H1 (cell line): ENCODE measurements around the gene ERI3. TPM values are rescaled to one million over a fixed set of nuclear protein-coding genes. Genes with fewer than 3 reads are reported as not detected.

Experiments
- CTCF ChIA-PET: fragments of 300-600 bp; sonication (Branson Sonifier 250); formaldehyde crosslinking; loops from one replicate; lab custom pipeline; 2021; ENCODE audit not compliant: partially characterized antibody; lab: Charles Lee
- POLR2A ChIA-PET: fragments of 300-600 bp; sonication (Branson Sonifier 250); formaldehyde crosslinking; loops from one replicate; lab custom pipeline; 2021; ENCODE audit warnings: inconsistent platforms; ENCODE audit not compliant: partially characterized antibody; lab: Charles Lee
- DNase-seq, 2 experiments: peaks; one replicate each; pipeline versions ENCODE4 v3.0.0 to v3.0.0-alpha.2; 2010 to 2022; ENCODE audit warnings: low spot score in 2 of 2, low read depth in 1 of 2, mixed read lengths in 1 of 2
- FAIRE-seq: peaks from 2 replicates; lab custom pipeline; 2011; peaks lifted over from hg19 to GRCh38; lab: Jason Lieb, UNC
- H2AFZ ChIP-seq: 2 replicates; pipeline ENCODE4 v1.8.1; 2012; ENCODE audit warnings: low read length, inconsistent platforms
- H2AK5ac ChIP-seq: 2 replicates; pipeline ENCODE4 v1.6.1; 2013; ENCODE audit warnings: low read depth, low read length
- H2BK120ac ChIP-seq: replicated peaks from 2 replicates; pipeline ENCODE3; 2013; ENCODE audit warnings: low read depth, low read length, inconsistent platforms
- H2BK12ac ChIP-seq: 2 replicates; pipeline ENCODE4 v1.6.1; 2013; ENCODE audit warnings: low read depth, low read length
- H2BK15ac ChIP-seq: 2 replicates; pipeline ENCODE4 v1.6.1; 2013; ENCODE audit warnings: low read length
- H2BK20ac ChIP-seq: 2 replicates; pipeline ENCODE4 v1.6.1; 2013; ENCODE audit warnings: low read length
- H2BK5ac ChIP-seq: 2 replicates; pipeline ENCODE4 v1.6.1; 2013; ENCODE audit warnings: low read depth, low read length
- H3K14ac ChIP-seq: 2 replicates; pipeline ENCODE4 v1.6.1; 2013; ENCODE audit warnings: inconsistent platforms; ENCODE audit not compliant: insufficient read length
- H3K18ac ChIP-seq: 2 replicates; pipeline ENCODE4 v1.6.1; 2013; ENCODE audit warnings: low read length; ENCODE audit errors: extremely low read depth
- H3K23ac ChIP-seq: 2 replicates; pipeline ENCODE4 v1.6.1; 2013; ENCODE audit warnings: inconsistent platforms; ENCODE audit not compliant: insufficient read length
- H3K23me2 ChIP-seq: 2 replicates; pipeline ENCODE4 v1.6.1; 2013; ENCODE audit warnings: low read depth, low read length
- H3K27ac ChIP-seq: 2 replicates; pipeline ENCODE4 v1.6.1; 2011; ENCODE audit warnings: low read depth, low read length, inconsistent platforms
- H3K27me3 ChIP-seq, 4 experiments: replicated peaks in 1 of 4; 1 replicate in 1 of 4; 2 replicates in 3 of 4; pipeline versions ENCODE4 v1.6.1 to v1.8.1; 2011 to 2013; ENCODE audit warnings: low read length in 3 of 4, mild to moderate bottlenecking in 3 of 4, inconsistent platforms in 2 of 4, mixed read lengths in 2 of 4, moderate library complexity in 1 of 4; ENCODE audit not compliant: control insufficient read depth in 3 of 4, insufficient read depth in 3 of 4; ENCODE audit errors: extremely low read depth in 1 of 4
- H3K36me3 ChIP-seq, 4 experiments: 2 replicates each; pipeline versions ENCODE4 v1.6.1 to v1.8.1; 2011 to 2013; ENCODE audit warnings: mild to moderate bottlenecking in 4 of 4, low read length in 3 of 4, moderate library complexity in 2 of 4, control low read depth in 1 of 4, inconsistent platforms in 1 of 4; ENCODE audit not compliant: insufficient read depth in 4 of 4, control insufficient read depth in 2 of 4
- H3K4ac ChIP-seq: replicated peaks from 2 replicates; pipeline ENCODE3; 2013; ENCODE audit warnings: low read length, low read depth, mixed read lengths, inconsistent platforms; ENCODE audit not compliant: insufficient read length
- H3K4me1 ChIP-seq, 4 experiments: replicated peaks in 1 of 4; 1 replicate in 1 of 4; 2 replicates in 3 of 4; pipeline versions ENCODE4 v1.6.1 to v1.8.1; 2011 to 2013; ENCODE audit warnings: low read length in 3 of 4, inconsistent platforms in 2 of 4, mixed read lengths in 1 of 4; ENCODE audit not compliant: insufficient read depth in 4 of 4, control insufficient read depth in 3 of 4
- H3K4me2 ChIP-seq, 2 experiments: 2 replicates each; pipeline versions ENCODE4 v1.6.1 to v1.8.1; 2011 to 2013; ENCODE audit warnings: low read depth in 2 of 2, low read length in 2 of 2, control low read depth in 1 of 2, inconsistent platforms in 1 of 2, mild to moderate bottlenecking in 1 of 2; ENCODE audit not compliant: insufficient read depth in 1 of 2
- H3K4me3 ChIP-seq, 4 experiments: fragments of 200-600, 300-600 bp in 1 of 4; sonication (generic), shearing (Covaris generic), sonication (Bioruptor Twin) in 1 of 4; 2 replicates each; pipeline versions ENCODE4 v1.5.1 to v1.8.1; 2011 to 2016; ENCODE audit warnings: low read length in 4 of 4, low read depth in 3 of 4, control low read depth in 2 of 4, inconsistent platforms in 2 of 4, mild to moderate bottlenecking in 2 of 4, mixed read lengths in 1 of 4, moderate library complexity in 1 of 4; ENCODE audit not compliant: insufficient read depth in 2 of 4; ENCODE audit errors: extremely low read depth in 1 of 4
- H3K56ac ChIP-seq: replicated peaks from 2 replicates; pipeline ENCODE3; 2013; ENCODE audit warnings: low read depth, mild to moderate bottlenecking, mixed read lengths, low read length, inconsistent platforms; ENCODE audit not compliant: insufficient read length
- H3K79me1 ChIP-seq: 2 replicates; pipeline ENCODE4 v1.6.1; 2013; ENCODE audit warnings: low read depth, low read length, control low read depth
- H3K79me2 ChIP-seq, 2 experiments: 2 replicates each; pipeline versions ENCODE4 v1.6.1 to v1.8.1; 2012 to 2013; ENCODE audit warnings: low read length in 2 of 2, mild to moderate bottlenecking in 2 of 2, inconsistent platforms in 1 of 2; ENCODE audit not compliant: insufficient read depth in 2 of 2, control insufficient read depth in 1 of 2
- H3K9ac ChIP-seq, 4 experiments: replicated peaks in 1 of 4; 1 replicate in 1 of 4; 2 replicates in 3 of 4; pipeline versions ENCODE4 v1.6.1 to v1.8.1; 2011 to 2013; ENCODE audit warnings: low read depth in 3 of 4, low read length in 3 of 4, control low read depth in 2 of 4, mild to moderate bottlenecking in 2 of 4, moderate library complexity in 2 of 4, inconsistent platforms in 1 of 4; ENCODE audit errors: extremely low read depth in 1 of 4
- H3K9me3 ChIP-seq, 2 experiments: 2 replicates each; pipeline versions ENCODE4 v1.6.1 to v1.8.1; 2012 to 2013; ENCODE audit warnings: mild to moderate bottlenecking in 2 of 2, moderate library complexity in 2 of 2, control low read depth in 1 of 2, inconsistent platforms in 1 of 2, low read depth in 1 of 2, low read length in 1 of 2, mixed read lengths in 1 of 2; ENCODE audit not compliant: insufficient read depth in 2 of 2
- H4K20me1 ChIP-seq, 2 experiments: replicated peaks in 1 of 2; 2 replicates each; pipeline versions ENCODE3 to v1.8.1; 2011 to 2013; ENCODE audit warnings: inconsistent platforms in 2 of 2, low read length in 2 of 2, mild to moderate bottlenecking in 1 of 2; ENCODE audit not compliant: insufficient read depth in 2 of 2, control insufficient read depth in 1 of 2
- H4K5ac ChIP-seq: 2 replicates; pipeline ENCODE4 v1.6.1; 2013; ENCODE audit warnings: low read length, low read depth, mixed read lengths, inconsistent platforms; ENCODE audit not compliant: insufficient read length
- H4K8ac ChIP-seq: 2 replicates; pipeline ENCODE4 v1.8.0; 2013; ENCODE audit warnings: mild to moderate bottlenecking, moderate library complexity, low read length, inconsistent platforms; ENCODE audit not compliant: insufficient read depth; ENCODE audit errors: extremely low read depth
- H4K91ac ChIP-seq: replicated peaks from 2 replicates; pipeline ENCODE3; 2013; ENCODE audit warnings: low read length, mixed read lengths, inconsistent platforms; ENCODE audit not compliant: insufficient read length
- CHD1 ChIP-seq: IDR thresholded peaks from 2 replicates; pipeline ENCODE4 v1.6.1; 2012; ENCODE audit warnings: low read depth, low read length, improper control_type of control experiment
- EZH2 ChIP-seq: fragments of 200-600 bp; sonication (generic); IDR thresholded peaks from 2 replicates; pipeline ENCODE4 v1.7.1; 2012; ENCODE audit warnings: low read depth, mild to moderate bottlenecking, moderate library complexity, low read length, inconsistent platforms; ENCODE audit not compliant: severe bottlenecking
- ZNF274 ChIP-seq: IDR thresholded peaks from 2 replicates; pipeline ENCODE4 v1.7.0; 2012; ENCODE audit warnings: low read length, borderline replicate concordance; ENCODE audit errors: extremely low read depth
- WGBS, 2 experiments: shearing (Covaris generic) in 1 of 2; methylation state at CpG; one replicate each; pipeline versions ENCODE4 v1.1.6 to v1.1.7; 2013 to 2015; ENCODE audit warnings: low lambda C conversion rate in 2 of 2, mixed read lengths in 2 of 2, inconsistent platforms in 1 of 2, low coverage in 1 of 2, missing lambda C conversion rate in 1 of 2; ENCODE audit not compliant: insufficient replicate concordance in 2 of 2, insufficient coverage in 1 of 2, insufficient read length in 1 of 2; ENCODE audit errors: extremely low coverage in 1 of 2, missing lambda C conversion rate in 1 of 2; 5-methylcytosine and 5-hydroxymethylcytosine counted together
- polyA plus RNA-seq, 7 experiments: library from polyadenylated mRNA; depleted of rRNA in 3 of 7; stranded (reverse) in 5 of 7; unstranded in 2 of 7; fragments of >200 nt in 5 of 7; fragments of 200-250 nt in 2 of 7; gene quantifications; 1 replicate in 5 of 7; 2 replicates in 1 of 7; 4 replicates in 1 of 7; pipeline versions ENCODE4 v1.2.1 to v1.2.3, GENCODE V29; 2011 to 2013; ENCODE audit warnings: missing spikeins in 2 of 7, mixed read lengths in 2 of 7
- total RNA-seq: library from RNA; stranded (reverse); fragmentation: NEBNext Ultra II Directional; extraction: Animal tissue kit (Norgen Biotek cat#: 25700); gene quantifications from 2 replicates; pipeline ENCODE4 v1.2.1, GENCODE V29; 2021

Gene ERI3
- total and polyA plus RNA-seq, 2 of the 8 experiments (the other 6 are each of a cell fraction or from before 2014, with no cell fraction given), result 81.1 to 199 TPM

GRCh38 chr1:44233593-44233992, 121.5 kb downstream of the ERI3 start:
- Histone ChIP-seq H3K4me2 (no peak overlapping the region), H3K4me3 (no peak overlapping the region), H2BK120ac (no peak overlapping the region), H3K9ac (no peak overlapping the region), H3K79me2 (no peaks in the 10 kb centered on the region), H3K56ac (no peak overlapping the region), H3K27ac (no peak overlapping the region), H3K9me3 (no peaks in the 10 kb centered on the region; a peak in 1 of 4 replicates), H3K36me3 (peaks cover 0 to 5% (median 2%) of the 10 kb centered on the region in 4 experiments; a peak in 3 of 8 replicates), H3K14ac (no peak overlapping the region), H3K18ac (no peak overlapping the region), H2BK12ac (no peak overlapping the region), H3K4me1 (peaks cover 0 to 7% (median 5%) of the 10 kb centered on the region in 4 experiments; a peak in 6 of 7 replicates), H3K27me3 (no peaks in the 10 kb centered on the region), H4K91ac (no peak overlapping the region), H2AK5ac (no peak overlapping the region), H2BK15ac (no peak overlapping the region), H3K79me1 (no peaks in the 10 kb centered on the region), H3K23ac (no peak overlapping the region), H4K20me1 (no peaks in the 10 kb centered on the region), H2BK20ac (no peak overlapping the region), H3K23me2 (no peaks in the 10 kb centered on the region), H4K5ac (no peak overlapping the region), H4K8ac (no peak overlapping the region), H2AFZ (no peak overlapping the region), H3K4ac (no peak overlapping the region), H2BK5ac (no peak overlapping the region)
- no peak for DNase-seq
- WGBS, 2 experiments, result 88% methylated on average over 1 of the region's 1 CpG; no CpG with 5 or more reads in 1 of the 2 experiments
- TF ChIP-seq CHD1, result no peak
- TF ChIP-seq ZNF274, result no peak
- TF ChIP-seq EZH2, result no peak
- CTCF ChIA-PET, result interaction anchor here (0.7 to 9.5 kb wide), 8 partner anchors 13 to 171 kb away, joined by 3 to 191 read pairs (median 4); partner anchors contain the start of gene DMAP1
- no peak for FAIRE-seq
- POLR2A ChIA-PET, result interaction anchor here (0.6 to 1.0 kb wide), 2 partner anchors 13 to 110 kb away, joined by 3 to 4 read pairs; no protein-coding TSS in a partner anchor
